ENCODE measurements around the gene CERT1. TPM values are rescaled to one million over a fixed set of nuclear protein-coding genes. Genes with fewer than 3 reads are reported as not detected.

Gene CERT1
- total and polyA plus RNA-seq, 2 donors (not counting 3 experiments of a cell fraction or from before 2014, with no cell fraction given): 8.0 to 21.3 TPM

GRCh38 chr5:75368391-75368790 lies 143.0 kb downstream of the CERT1 start:
- dilution Hi-C loops (cut with MboI; ENCODE audit: extremely low pct_ligation_motif_present, low sequenced_read_pairs): no loop called here
- ChIA-PET CTCF (interaction anchor here (0.6 to 1.4 kb wide), 5 partner anchors 18 to 313 kb away, joined by 3 to 8 read pairs (median 3); no protein-coding TSS in a partner anchor), POLR2A (no interaction called here)
- no peaks in the 10 kb centered on the region for H3K9me3 ChIP-seq (replicated peaks; ENCODE audit: control insufficient read depth, insufficient read depth, low read length)
- H3K9me1 ChIP-seq (replicated peaks; ENCODE audit: control insufficient read depth, extremely low read depth, insufficient read depth, low read length): no peaks in the 10 kb centered on the region
- intact Hi-C loops (cut with micrococcal nuclease): loop anchor here (2.0 kb wide), 1 partner anchor 312 kb away; no protein-coding TSS in a partner anchor
- no peak overlapping the region for H2AFZ ChIP-seq (ENCODE audit: low read depth, low read length)
- H3K36me3 ChIP-seq (ENCODE audit: control insufficient read depth in 2 of 2, extremely low read depth in 1 of 2, insufficient read depth in 2 of 2, low read length in 2 of 2): peaks cover 0 to 2% of the 10 kb centered on the region in 2 experiments
- DNase-seq (ENCODE audit: low read depth, low spot score) (peak; percentile 68), FAIRE-seq (peak; percentile 88)
- peak overlapping the region; percentile 15 for H3K4me2 ChIP-seq (ENCODE audit: insufficient read depth, low read length)
- peaks cover 12% of the 10 kb centered on the region for H3K4me1 ChIP-seq (ENCODE audit: control insufficient read depth, extremely low read depth, insufficient read depth, low read length)
- H3K9ac ChIP-seq (replicated peaks; ENCODE audit: extremely low read depth, insufficient read depth, low read length): no peak overlapping the region
- no peaks in the 10 kb centered on the region for H4K20me1 ChIP-seq (replicated peaks; ENCODE audit: control insufficient read depth, extremely low read depth, insufficient read depth, low read length)
- BruUV-seq (replicated peaks): no TSS peak
- no peak for TF ChIP-seq MAX (IDR thresholded peaks at IDR 0.05; ENCODE audit: insufficient read depth, insufficient read length)
- peak; percentile 47 for TF ChIP-seq FOS (IDR thresholded peaks at IDR 0.05; ENCODE audit: borderline replicate concordance, insufficient read depth, low read length)
- TF ChIP-seq JUN (IDR thresholded peaks at IDR 0.05; ENCODE audit: borderline replicate concordance, insufficient read depth, insufficient read length, low read depth): peak; percentile 34
- H3K4me3 ChIP-seq (replicated peaks in 1 of 3; ENCODE audit: insufficient read depth in 1 of 3, low read depth in 1 of 3, low read length in 3 of 3): no peak overlapping the region
- no peaks in the 10 kb centered on the region for H3K79me2 ChIP-seq (ENCODE audit: control insufficient read depth, insufficient read depth, low read length)
- no peak overlapping the region for H3K27ac ChIP-seq (ENCODE audit: insufficient read depth, low read depth, low read length)
- no peaks in the 10 kb centered on the region for H3K27me3 ChIP-seq (ENCODE audit: control insufficient read depth in 2 of 2, insufficient read depth in 2 of 2, low read length in 2 of 2)

- H3K4me1 ChIP-seq (ENCODE audit: control insufficient read depth, extremely low read depth, insufficient read depth, low read length): peaks cover 12% of the 10 kb centered on the region
- TF ChIP-seq JUN (IDR thresholded peaks at IDR 0.05; ENCODE audit: borderline replicate concordance, insufficient read depth, insufficient read length, low read depth): no peak
- no peak for TF ChIP-seq EZH2 (IDR thresholded peaks at IDR 0.05; ENCODE audit: borderline replicate concordance, low read depth, low read length, severe bottlenecking)
- TF ChIP-seq POLR2AphosphoS5 (IDR thresholded peaks at IDR 0.05; ENCODE audit: insufficient read depth, low read depth, low read length): no peak
- no peak for TF ChIP-seq MAX (IDR thresholded peaks at IDR 0.05; ENCODE audit: insufficient read depth, insufficient read length)
- no peak for TF ChIP-seq MYC (IDR thresholded peaks at IDR 0.05; ENCODE audit: low read depth, low read length)
- no peak overlapping the region for H2AFZ ChIP-seq (ENCODE audit: low read depth, low read length)
- no peak overlapping the region for H3K9ac ChIP-seq (replicated peaks; ENCODE audit: extremely low read depth, insufficient read depth, low read length)
- DNase-seq (ENCODE audit: low read depth, low spot score): peak; percentile 32
- no peaks in the 10 kb centered on the region for H3K79me2 ChIP-seq (ENCODE audit: control insufficient read depth, insufficient read depth, low read length)
- FAIRE-seq: peak; percentile 72
- no peak overlapping the region for H3K27ac ChIP-seq (ENCODE audit: insufficient read depth, low read depth, low read length)
- no peak overlapping the region for H3K4me2 ChIP-seq (ENCODE audit: insufficient read depth, low read length)
- H3K9me3 ChIP-seq (replicated peaks; ENCODE audit: control insufficient read depth, insufficient read depth, low read length): no peaks in the 10 kb centered on the region
- H3K9me1 ChIP-seq (replicated peaks; ENCODE audit: control insufficient read depth, extremely low read depth, insufficient read depth, low read length): no peaks in the 10 kb centered on the region
- dilution Hi-C loops (cut with MboI; ENCODE audit: extremely low pct_ligation_motif_present, low sequenced_read_pairs): no loop called here
- no peaks in the 10 kb centered on the region for H4K20me1 ChIP-seq (replicated peaks; ENCODE audit: control insufficient read depth, extremely low read depth, insufficient read depth, low read length)
- BruUV-seq (replicated peaks): no TSS peak
- CTCF ChIA-PET: interaction anchor here (0.8 to 1.1 kb wide), 2 partner anchors 17 to 314 kb away, joined by 3 read pairs; no protein-coding TSS in a partner anchor
- H3K27me3 ChIP-seq (ENCODE audit: control insufficient read depth in 2 of 2, insufficient read depth in 2 of 2, low read length in 2 of 2): no peaks in the 10 kb centered on the region
- peaks cover 2% of the 10 kb centered on the region in 2 experiments for H3K36me3 ChIP-seq (ENCODE audit: control insufficient read depth in 2 of 2, extremely low read depth in 1 of 2, insufficient read depth in 2 of 2, low read length in 2 of 2)
- H3K4me3 ChIP-seq (replicated peaks in 1 of 3; ENCODE audit: insufficient read depth in 1 of 3, low read depth in 1 of 3, low read length in 3 of 3): no peak overlapping the region
- intact Hi-C loops (cut with micrococcal nuclease): no loop called here
- POLR2A ChIA-PET: no interaction called here
Observed at GRCh38 chr5:75367401-75367800, 144.0 kb downstream of the CERT1 start.

All from endothelial cell of umbilical vein (primary cell).